H9 (cell line): ENCODE results near the gene STXBP1. TPM values are rescaled to one million over a fixed set of nuclear protein-coding genes. Genes with fewer than 3 reads are reported as not detected.

Source experiments
- DNase-seq: peaks from one replicate; pipeline ENCODE4 v3.0.0-alpha.2; 2017
- H2AFZ ChIP-seq: one replicate; pipeline ENCODE4 v1.6.1; 2013; ENCODE audit warnings: mild to moderate bottlenecking, low read length, control low read depth, moderate library complexity
- H2AK5ac ChIP-seq: 2 replicates; pipeline ENCODE4 v1.6.1; 2013; ENCODE audit warnings: low read length, control low read depth, mixed read lengths; ENCODE audit not compliant: insufficient read length
- H2BK120ac ChIP-seq: one replicate; pipeline ENCODE4 v1.6.1; 2013; ENCODE audit warnings: low read depth, mild to moderate bottlenecking, low read length, control low read depth, inconsistent platforms; ENCODE audit not compliant: poor library complexity, severe bottlenecking
- H2BK12ac ChIP-seq: 2 replicates; pipeline ENCODE4 v1.6.1; 2013; ENCODE audit warnings: low read length, control low read depth, mixed read lengths, low read depth; ENCODE audit not compliant: insufficient read length
- H2BK15ac ChIP-seq: 2 replicates; pipeline ENCODE4 v1.6.1; 2013; ENCODE audit warnings: low read depth, low read length, control low read depth
- H2BK20ac ChIP-seq: one replicate; pipeline ENCODE4 v1.6.1; 2013; ENCODE audit warnings: low read depth, mild to moderate bottlenecking, low read length, control low read depth, inconsistent platforms; ENCODE audit not compliant: poor library complexity, severe bottlenecking
- H2BK5ac ChIP-seq: 2 replicates; pipeline ENCODE4 v1.6.1; 2013; ENCODE audit warnings: low read length, control low read depth, mixed read lengths; ENCODE audit not compliant: insufficient read length
- H3K14ac ChIP-seq: 2 replicates; pipeline ENCODE4 v1.6.1; 2013; ENCODE audit warnings: low read length, control low read depth; ENCODE audit not compliant: insufficient read depth
- H3K18ac ChIP-seq: 2 replicates; pipeline ENCODE4 v1.6.1; 2013; ENCODE audit warnings: low read depth, mild to moderate bottlenecking, mixed read lengths, low read length, control low read depth; ENCODE audit not compliant: insufficient read length
- H3K23ac ChIP-seq: 2 replicates; pipeline ENCODE4 v1.6.1; 2013; ENCODE audit warnings: low read length, control low read depth, mixed read lengths, low read depth; ENCODE audit not compliant: insufficient read length
- H3K23me2 ChIP-seq: 2 replicates; pipeline ENCODE4 v1.6.1; 2013; ENCODE audit warnings: low read depth, mild to moderate bottlenecking, mixed read lengths, low read length, control low read depth; ENCODE audit not compliant: insufficient read length, poor library complexity, severe bottlenecking
- H3K27ac ChIP-seq: 2 replicates; pipeline ENCODE4 v1.5.1; 2013; ENCODE audit warnings: low read length, control low read depth, mixed read lengths, low read depth; ENCODE audit not compliant: insufficient read length
- H3K27me3 ChIP-seq: 2 replicates; pipeline ENCODE4 v1.6.1; 2013; ENCODE audit warnings: low read length, control low read depth, inconsistent platforms; ENCODE audit not compliant: insufficient read depth
- H3K4ac ChIP-seq: 2 replicates; pipeline ENCODE4 v1.6.1; 2013; ENCODE audit warnings: low read depth, mild to moderate bottlenecking, control low read depth, inconsistent platforms, low read length, moderate library complexity
- H3K4me1 ChIP-seq: 2 replicates; pipeline ENCODE4 v1.6.1; 2013; ENCODE audit warnings: low read length, control low read depth, inconsistent platforms; ENCODE audit not compliant: insufficient read depth
- H3K4me2 ChIP-seq: 2 replicates; pipeline ENCODE4 v1.6.1; 2013; ENCODE audit warnings: low read length, control low read depth, mixed read lengths; ENCODE audit not compliant: insufficient read length, insufficient read depth
- H3K56ac ChIP-seq: 2 replicates; pipeline ENCODE4 v1.6.1; 2013; ENCODE audit warnings: low read depth, mild to moderate bottlenecking, mixed read lengths, low read length, control low read depth; ENCODE audit not compliant: insufficient read length
- H3K79me1 ChIP-seq: 2 replicates; pipeline ENCODE4 v1.6.1; 2013; ENCODE audit warnings: low read depth, mild to moderate bottlenecking, moderate library complexity, low read length, control low read depth, inconsistent platforms; ENCODE audit not compliant: insufficient read depth, poor library complexity, severe bottlenecking
- H3K79me2 ChIP-seq: 2 replicates; pipeline ENCODE4 v1.6.1; 2013; ENCODE audit warnings: low read length, control low read depth, inconsistent platforms; ENCODE audit not compliant: insufficient read depth
- H3K9ac ChIP-seq: 2 replicates; pipeline ENCODE4 v1.6.1; 2013; ENCODE audit warnings: low read length, control low read depth, mixed read lengths; ENCODE audit not compliant: insufficient read length; ENCODE audit errors: extremely low read depth
- H3K9me3 ChIP-seq: one replicate; pipeline ENCODE4 v1.6.1; 2013; ENCODE audit warnings: low read depth, low read length, inconsistent platforms; ENCODE audit not compliant: control insufficient read depth
- H3T11ph ChIP-seq: one replicate; pipeline ENCODE4 v1.6.1; 2013; ENCODE audit warnings: mild to moderate bottlenecking, low read length, control low read depth, inconsistent platforms
- H4K20me1 ChIP-seq: one replicate; pipeline ENCODE4 v1.6.1; 2013; ENCODE audit not compliant: control insufficient read depth, insufficient read length, insufficient read depth
- H4K5ac ChIP-seq: 2 replicates; pipeline ENCODE4 v1.6.1; 2013; ENCODE audit warnings: low read depth, mild to moderate bottlenecking, mixed read lengths, low read length, control low read depth; ENCODE audit not compliant: insufficient read length
- H4K8ac ChIP-seq: replicated peaks from 2 replicates; pipeline ENCODE4 v1.6.1; 2013; ENCODE audit warnings: low read length, control low read depth, mixed read lengths, low read depth; ENCODE audit not compliant: insufficient read length
- H4K91ac ChIP-seq: 2 replicates; pipeline ENCODE4 v1.6.1; 2013; ENCODE audit warnings: low read depth, mild to moderate bottlenecking, moderate library complexity, mixed read lengths, low read length, control low read depth; ENCODE audit not compliant: insufficient read length
- H3K27ac Mint-ChIP-seq, 3 experiments: 2 replicates in 2 of 3; 3 replicates in 1 of 3; pipeline ENCODE4 v1.8.0; 2020 to 2021; ENCODE audit warnings: mixed read lengths in 3 of 3, mild to moderate bottlenecking in 1 of 3, moderate library complexity in 1 of 3
- H3K27me3 Mint-ChIP-seq: 2 replicates; pipeline ENCODE4 v1.8.0; 2021; ENCODE audit warnings: low read depth, mild to moderate bottlenecking, moderate library complexity, mixed read lengths
- H3K36me3 Mint-ChIP-seq, 3 experiments: 2 replicates in 2 of 3; 3 replicates in 1 of 3; pipeline ENCODE4 v1.8.0; 2020 to 2021; ENCODE audit warnings: low read depth in 3 of 3, mixed read lengths in 3 of 3; ENCODE audit not compliant: insufficient read depth in 1 of 3
- H3K4me1 Mint-ChIP-seq, 2 experiments: 2 replicates each; pipeline ENCODE4 v1.8.0; 2020; ENCODE audit warnings: mixed read lengths in 2 of 2
- H3K4me3 Mint-ChIP-seq, 2 experiments: 2 replicates in 1 of 2; 3 replicates in 1 of 2; pipeline ENCODE4 v1.8.0; 2020 to 2021; ENCODE audit warnings: mild to moderate bottlenecking in 2 of 2, mixed read lengths in 2 of 2, moderate library complexity in 1 of 2
- H3K9me3 Mint-ChIP-seq, 2 experiments: 2 replicates in 1 of 2; 3 replicates in 1 of 2; pipeline ENCODE4 v1.8.0; 2020; ENCODE audit warnings: mild to moderate bottlenecking in 2 of 2, mixed read lengths in 2 of 2, moderate library complexity in 1 of 2
- CTCF ChIP-seq: fragments of 200-600 bp; sonication (generic); conservative IDR thresholded peaks from 3 replicates; pipeline ENCODE4 v1.8.0; 2021; ENCODE audit warnings: antibody characterized with exemption, mild to moderate bottlenecking
- WGBS: extraction: QIAGEN DNeasy Blood & Tissue Kit; methylation state at CpG from one replicate; pipeline ENCODE4 v1.1.7; 2013; ENCODE audit warnings: missing lambda C conversion rate, low lambda C conversion rate, mixed read lengths; ENCODE audit not compliant: insufficient read length; ENCODE audit errors: extremely low coverage; 5-methylcytosine and 5-hydroxymethylcytosine counted together
- total RNA-seq: library from RNA; stranded (reverse); gene quantifications from 2 replicates; pipeline ENCODE4 v1.2.1, GENCODE V29; 2021

Gene STXBP1
- total RNA-seq, 1 experiment from 2014 or later: 22.3 TPM

GRCh38 chr9:127728808-127729207 lies 116.7 kb downstream of the STXBP1 start:
- Histone ChIP-seq H3K27me3 (no peaks in the 10 kb centered on the region), H3K14ac (no peak overlapping the region), H2BK15ac (no peak overlapping the region), H3K4me2 (no peak overlapping the region), H3K79me1 (no peaks in the 10 kb centered on the region), H2AK5ac (no peak overlapping the region), H3K27ac (no peak overlapping the region), H4K91ac (no peak overlapping the region), H2BK120ac (no peak overlapping the region), H3K23ac (no peak overlapping the region), H3K56ac (no peak overlapping the region), H3K23me2 (no peaks in the 10 kb centered on the region), H2BK20ac (no peak overlapping the region), H3K18ac (no peak overlapping the region), H3T11ph (no peak overlapping the region), H4K8ac (no peak overlapping the region), H3K4me1 (no peaks in the 10 kb centered on the region), H2AFZ (no peak overlapping the region), H4K5ac (no peak overlapping the region), H2BK12ac (no peak overlapping the region), H3K4ac (no peak overlapping the region), H4K20me1 (no peaks in the 10 kb centered on the region), H3K9me3 (no peaks in the 10 kb centered on the region), H3K9ac (no peak overlapping the region), H3K79me2 (no peaks in the 10 kb centered on the region), H2BK5ac (no peak overlapping the region)
- H3K4me3 Mint-ChIP-seq: no peak overlapping the region
- no peaks in the 10 kb centered on the region for H3K27me3 Mint-ChIP-seq
- no CpG with 5 or more reads among the region's 8 CpGs for WGBS
- H3K4me1 Mint-ChIP-seq: peaks cover 2 to 7% of the 10 kb centered on the region in 2 experiments
- H3K9me3 Mint-ChIP-seq: no peaks in the 10 kb centered on the region
- no peak overlapping the region; a peak in 1 of 7 replicates for H3K27ac Mint-ChIP-seq
- TF ChIP-seq CTCF: no peak
- DNase-seq: no peak
- no peaks in the 10 kb centered on the region; a peak in 1 of 7 replicates for H3K36me3 Mint-ChIP-seq
